Kidney tubule cell (primary cell): Measurements from ENCODE around the gene BLTP3B.
"Not testable (repeated sequence)": the region's sequence is repeated elsewhere in the genome, so short reads cannot be mapped to it uniquely, and the experiment has no call there.

Source experiments
- DNase-seq: peaks from one replicate; pipeline ENCODE4 v3.0.0-alpha.2; 2018; ENCODE audit warnings: low spot score

Gene BLTP3B

GRCh38 chr12:100142851-100143559, at the start of gene BLTP3B:
BLTP3B (minus strand) TSS chr12:100142874; CDS start chr12:100142635, 239 bp downstream.
- DNase-seq: peak; percentile 83

DNA sequence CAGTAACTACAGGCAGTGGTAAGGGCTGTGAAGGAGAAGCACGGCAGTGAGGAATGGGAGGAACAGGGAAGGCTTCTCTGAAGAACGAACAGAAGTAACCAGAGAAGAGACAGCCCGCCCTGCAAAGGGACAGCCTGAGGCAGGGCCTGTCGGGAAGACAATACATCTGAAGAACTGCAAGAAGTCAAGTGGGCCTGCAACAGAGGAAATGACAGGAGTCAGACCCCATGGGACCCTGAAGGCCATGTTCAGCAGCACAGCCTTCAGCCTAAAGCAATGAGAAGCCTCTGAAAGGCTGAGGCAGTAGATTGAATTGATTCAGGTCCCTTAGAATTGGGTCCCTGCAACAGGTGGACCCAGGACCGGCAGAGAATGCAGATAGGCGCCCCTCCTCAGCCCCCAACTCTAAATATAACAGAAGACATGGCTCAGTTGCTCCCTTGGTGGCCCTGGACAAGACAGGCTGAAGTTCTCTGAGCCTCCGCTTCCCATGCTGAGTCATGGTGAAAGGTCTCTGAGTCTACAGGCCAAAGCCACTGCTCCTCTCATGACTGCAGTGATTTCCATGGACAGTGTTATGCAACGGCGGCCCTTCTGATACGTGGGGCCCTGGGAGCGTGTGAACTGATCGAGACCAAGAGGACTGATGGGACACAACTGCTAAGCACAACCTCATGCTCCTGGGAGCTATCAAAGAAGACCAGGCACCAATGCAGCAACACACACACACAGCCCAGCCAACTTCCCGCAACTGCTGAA, 47.1 kb upstream of the BLTP3B start:
- no peak for DNase-seq

- not testable (repeated sequence) for DNase-seq
Observed at GRCh38 chr12:100188888-100189635, 46.4 kb upstream of the BLTP3B start.

DNA sequence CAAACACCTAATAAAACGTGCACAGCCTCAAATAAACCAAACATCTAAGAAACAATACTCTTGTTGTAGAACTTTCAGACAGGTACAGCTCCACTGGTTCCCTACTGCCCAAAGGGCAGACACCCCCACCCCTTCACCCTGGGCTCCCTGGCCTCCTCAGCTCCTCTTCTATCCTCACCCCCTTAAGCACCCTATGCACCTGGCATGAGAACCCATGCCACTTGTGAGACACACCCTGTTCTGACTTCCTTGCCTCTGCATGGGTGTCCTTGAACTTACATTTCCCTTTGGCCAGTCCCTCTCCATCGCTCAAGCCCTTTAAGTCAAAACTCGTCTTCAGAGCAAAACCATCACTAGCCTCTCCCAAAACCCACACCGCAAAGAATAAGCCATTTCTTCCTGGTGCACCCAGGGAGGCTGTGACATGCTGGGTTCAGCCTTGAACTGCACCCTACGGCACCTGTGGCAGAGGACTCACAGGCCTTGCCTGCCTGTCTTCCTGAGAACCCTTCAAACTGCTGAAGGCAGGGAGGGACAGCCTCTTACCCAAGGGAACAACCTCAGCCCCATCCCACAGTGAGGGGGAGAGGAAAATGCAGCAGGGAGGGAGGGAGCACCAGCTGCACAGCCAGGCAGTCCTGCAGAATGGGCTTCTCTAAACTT, 45.3 kb upstream of the BLTP3B start:
- no peak for DNase-seq

DNA sequence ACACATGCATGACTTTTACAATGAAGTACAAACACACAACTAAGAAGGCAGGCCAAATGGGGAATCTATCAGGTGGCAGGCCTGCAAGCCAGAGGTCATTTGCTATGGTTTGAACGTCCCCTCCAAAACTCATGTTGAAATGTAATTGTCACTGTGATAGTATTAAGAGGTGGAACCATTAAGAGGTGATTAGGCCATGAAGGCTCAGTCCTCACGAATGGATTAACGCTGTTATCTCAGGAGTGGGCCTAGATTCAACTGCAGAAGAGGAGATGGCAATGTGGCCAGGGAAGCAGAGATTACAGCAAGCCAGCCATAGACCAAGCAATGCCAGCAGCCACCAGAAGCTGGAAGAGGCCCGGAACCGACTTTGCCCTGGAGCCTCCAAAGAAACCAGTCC, 44.4 kb upstream of the BLTP3B start:
- DNase-seq: no peak

DNA sequence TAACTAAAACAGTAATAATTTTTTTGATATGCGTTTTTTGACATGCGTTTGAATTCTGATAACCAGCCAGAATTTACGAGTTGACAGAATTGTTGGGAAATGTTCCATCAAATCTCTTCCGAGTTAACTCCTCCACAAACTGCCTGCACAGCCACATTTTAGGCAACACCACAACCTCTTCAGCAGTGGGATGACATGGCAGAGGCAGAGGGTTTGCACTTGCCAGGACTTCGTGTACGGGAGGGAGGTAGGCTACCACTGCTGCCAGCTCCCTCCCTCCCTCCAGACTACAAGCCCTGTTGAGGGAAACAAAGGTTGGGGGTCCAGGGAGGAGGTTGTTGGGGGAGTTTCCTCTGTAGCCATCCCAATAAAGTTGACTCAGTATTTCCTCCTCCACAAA, 43.4 kb upstream of the BLTP3B start:
- DNase-seq: no peak

DNA sequence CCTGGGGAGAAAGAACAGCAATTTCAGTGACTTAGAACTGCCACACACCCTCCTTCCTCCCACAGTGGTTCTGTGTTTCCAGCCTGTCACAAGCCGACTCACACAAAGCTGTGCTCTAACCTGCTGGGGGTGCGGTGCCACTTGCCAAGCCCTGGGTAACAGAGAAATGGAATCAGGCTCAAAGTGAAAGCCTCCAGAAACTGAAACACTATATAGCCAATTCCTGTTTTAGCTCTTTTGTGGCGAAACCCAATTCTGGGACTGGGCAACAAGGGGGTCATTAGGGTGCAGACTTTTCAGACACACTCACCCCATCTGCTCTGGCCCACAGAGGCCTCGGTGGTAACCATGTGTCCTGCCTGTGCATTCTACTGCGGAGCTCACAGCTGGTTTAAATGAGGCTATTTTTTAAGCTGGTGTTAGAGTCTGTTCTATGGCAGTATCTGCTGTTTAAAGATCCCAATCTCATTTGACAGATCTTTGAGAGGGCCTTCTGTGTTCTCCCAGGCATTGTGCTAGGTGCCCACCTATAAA, 42.8 kb upstream of the BLTP3B start:
- DNase-seq: no peak

DNA sequence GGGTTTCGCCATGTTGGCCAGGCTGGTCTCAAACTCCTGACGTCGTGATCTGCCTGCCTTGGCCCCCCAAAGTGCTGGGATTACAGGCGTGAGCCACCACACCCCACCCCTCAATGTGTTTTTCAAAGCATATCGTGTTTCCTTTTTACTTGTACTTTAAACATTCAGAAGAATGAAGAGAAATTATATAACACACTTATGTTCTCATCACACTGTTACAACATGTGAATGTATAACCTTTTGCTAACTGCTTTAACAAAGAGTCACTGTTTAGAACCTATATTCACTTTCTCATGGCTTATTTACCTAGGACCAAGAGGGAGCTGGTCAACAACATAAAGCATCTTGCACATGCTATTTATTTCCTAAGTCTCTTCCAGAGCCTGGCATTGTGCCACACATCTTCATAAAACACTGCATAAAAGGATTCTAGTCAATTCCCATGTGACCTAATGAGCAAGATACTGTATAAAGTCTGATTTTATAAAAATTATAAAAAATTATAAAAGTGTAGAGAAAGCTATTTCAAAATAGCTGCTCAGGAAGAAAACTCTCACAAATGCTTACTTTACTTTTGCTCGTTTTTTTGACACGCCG, 42.0 kb upstream of the BLTP3B start:
- DNase-seq: no peak

- no peak for DNase-seq
Observed at GRCh38 chr12:100179252-100179651, 36.6 kb upstream of the BLTP3B start.

- not testable (repeated sequence) for DNase-seq
Observed at GRCh38 chr12:100176493-100176892, 33.8 kb upstream of the BLTP3B start.

DNA sequence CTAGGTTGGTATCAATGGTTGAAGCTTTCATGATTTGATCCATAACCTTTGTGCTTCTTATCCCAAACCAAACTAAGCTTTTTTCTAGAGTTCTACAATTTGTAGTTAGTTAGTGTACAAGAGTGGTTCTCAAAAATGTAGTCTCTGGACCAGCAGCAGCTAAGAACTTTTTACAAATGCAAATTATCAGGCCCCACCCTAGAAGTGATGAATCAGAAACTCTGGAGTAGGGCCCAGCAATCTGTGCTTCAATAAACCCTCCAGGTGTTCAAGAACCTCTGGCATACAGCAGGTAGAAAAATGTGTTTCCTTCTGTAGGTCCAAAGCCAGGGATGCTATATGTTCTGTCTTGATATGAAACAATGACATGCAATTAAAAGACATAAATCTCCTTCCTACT, 31.8 kb upstream of the BLTP3B start:
- no peak for DNase-seq

DNA sequence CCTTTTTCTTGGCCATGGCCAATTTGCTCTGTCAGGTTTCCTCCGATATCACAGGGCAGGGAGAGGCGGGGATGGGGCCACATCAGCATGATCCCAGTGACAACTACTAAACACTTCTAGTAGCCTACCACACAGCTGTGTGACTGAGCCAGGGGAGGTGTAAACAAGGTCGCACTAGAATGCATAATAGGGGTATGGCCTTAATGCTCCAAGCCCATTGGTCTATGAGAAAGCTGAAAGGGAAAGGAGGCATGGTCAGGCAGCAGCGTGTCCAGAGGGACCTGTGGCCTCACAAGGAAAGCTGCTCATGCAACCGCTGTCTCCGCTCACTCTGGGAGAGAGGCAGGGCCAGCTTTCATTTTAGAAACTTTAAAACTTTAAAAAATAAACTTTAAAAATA, 30.4 kb upstream of the BLTP3B start:
- no peak for DNase-seq

- no peak for DNase-seq
Observed at GRCh38 chr12:100171248-100171647, 28.6 kb upstream of the BLTP3B start.

DNA sequence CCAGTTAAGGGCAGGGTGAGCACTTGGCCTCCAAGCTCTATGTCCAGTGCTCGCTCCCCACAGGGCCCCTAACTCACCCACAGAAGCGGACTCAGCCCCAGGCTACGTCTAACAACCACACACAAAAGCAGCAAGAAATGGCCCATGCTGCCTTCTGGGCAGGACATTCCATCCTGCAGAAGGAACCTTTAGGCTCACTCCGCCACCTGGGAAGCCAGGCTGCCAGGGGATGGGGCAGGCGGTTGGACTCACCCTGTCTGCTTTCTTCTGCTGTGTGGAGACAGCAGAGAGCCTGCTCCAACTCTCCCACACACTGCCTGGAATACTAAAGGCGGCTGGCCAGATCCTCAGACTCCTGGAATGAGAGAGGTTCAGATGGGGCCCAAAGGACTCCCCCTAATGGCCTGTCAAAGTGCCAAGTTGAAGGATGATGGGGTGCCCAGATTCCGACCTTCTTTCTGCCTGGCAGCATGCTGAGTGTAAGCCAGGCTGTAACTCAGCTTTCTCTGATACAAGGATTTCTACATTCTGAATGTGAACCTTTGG, 27.7 kb upstream of the BLTP3B start:
- DNase-seq: no peak

- DNase-seq: no peak
Observed at GRCh38 chr12:100169345-100169744, 26.7 kb upstream of the BLTP3B start.

GRCh38 chr12:100168562-100168961, 25.9 kb upstream of the BLTP3B start:
- no peak for DNase-seq

DNA sequence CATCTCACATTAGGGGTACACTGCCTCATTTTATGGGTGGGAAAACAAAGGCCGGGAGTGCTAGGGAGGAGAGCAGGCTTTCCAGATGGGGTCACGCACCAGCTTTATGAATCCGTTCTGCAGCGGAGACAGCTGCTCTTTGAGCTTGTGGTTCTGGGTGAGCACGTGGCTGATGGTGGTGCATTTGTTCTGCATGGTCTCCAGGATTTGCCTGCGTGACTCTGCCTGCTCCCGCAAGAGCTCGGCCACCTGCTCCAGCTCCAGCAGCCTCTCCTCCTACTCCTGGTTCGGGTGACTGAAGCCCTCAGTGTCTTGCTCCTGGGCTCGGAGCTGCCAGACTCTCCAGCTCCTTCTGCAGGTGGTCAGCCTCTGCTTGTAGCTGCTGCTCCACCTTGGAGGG, 23.6 kb upstream of the BLTP3B start:
- no peak for DNase-seq

DNA sequence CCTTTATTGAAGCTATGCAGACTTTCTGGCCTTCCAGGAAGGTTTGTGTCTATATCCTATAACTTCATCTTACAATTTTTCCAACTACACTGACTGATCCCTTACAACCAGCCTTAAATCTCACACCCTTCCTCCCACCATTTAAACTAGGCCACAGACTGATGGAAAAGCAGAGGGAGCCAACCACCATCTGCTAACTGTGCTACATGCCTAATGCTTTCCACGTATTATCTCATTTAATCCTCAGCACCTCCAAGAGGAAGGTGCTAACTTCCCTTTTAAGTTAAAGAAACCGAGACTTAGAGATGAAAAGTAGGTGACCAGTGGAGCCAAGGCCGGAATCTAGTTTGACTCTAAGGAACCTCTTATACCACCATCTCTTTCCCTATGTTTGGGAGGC, 22.7 kb upstream of the BLTP3B start:
- DNase-seq: no peak

DNA sequence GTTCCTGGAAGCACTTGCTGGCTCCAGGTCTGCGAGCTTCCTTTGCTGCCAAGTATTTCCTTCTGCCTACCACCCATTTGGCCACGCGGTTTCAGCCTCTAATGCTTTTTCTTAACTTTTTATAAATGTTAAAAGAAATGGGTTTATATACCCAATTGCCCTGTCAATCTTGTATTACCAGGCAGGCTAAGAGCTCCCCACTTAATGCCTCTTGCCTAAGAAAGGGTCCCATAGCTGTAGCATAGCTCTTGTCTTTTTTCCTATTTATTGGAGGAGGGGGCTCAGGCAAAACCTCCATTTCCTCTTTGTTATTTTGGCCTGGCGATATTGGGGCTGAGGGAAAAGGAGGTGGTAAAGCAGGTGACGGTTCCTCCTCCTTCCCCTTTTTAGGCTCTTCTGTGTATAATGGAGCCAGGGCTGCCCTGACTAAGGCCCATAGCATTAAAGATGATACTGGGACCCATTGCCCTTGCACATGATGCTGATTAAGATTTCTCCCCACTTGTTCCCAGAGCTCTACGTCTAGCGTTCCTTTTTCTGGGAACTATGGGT, 21.6 kb upstream of the BLTP3B start:
- no peak for DNase-seq

GRCh38 chr12:100163416-100164152, 20.9 kb upstream of the BLTP3B start:
- peak; percentile 86 for DNase-seq
